ENCODE results near the gene RCL1. TPM values are rescaled to one million over a fixed set of nuclear protein-coding genes. Genes with fewer than 3 reads are reported as not detected.

Gene RCL1
- total RNA-seq, 1 experiment from 2014 or later = 34.4 TPM

- H3K14ac ChIP-seq (ENCODE audit: insufficient read depth, low read length) = no peak overlapping the region; the same call in 1 of the 2 replicates
- Mint-ChIP-seq H3K27me3 (ENCODE audit: low read depth) (no peaks in the 10 kb centered on the region; the same call in 1 of the 2 replicates), H3K4me1 (peaks cover 24 to 40% of the 10 kb centered on the region in 2 experiments), H3K9me3 (no peaks in the 10 kb centered on the region), H3K36me3 (ENCODE audit: insufficient read depth in 1 of 3, low read depth in 3 of 3) (peaks cover 0 to 10% (median 5%) of the 10 kb centered on the region in 3 experiments; a peak in 5 of 7 replicates), H3K4me3 (no peak overlapping the region), H3K27ac (no peak overlapping the region; a peak in 1 of 7 replicates)
- WGBS (ENCODE audit: extremely low coverage, insufficient read length, low lambda C conversion rate) = no CpG with 5 or more reads among the region's 4 CpGs
- no peak overlapping the region for H3K23ac ChIP-seq (ENCODE audit: insufficient read length, low read depth, low read length)
- no peaks in the 10 kb centered on the region for H3K23me2 ChIP-seq (ENCODE audit: insufficient read length, low read depth, low read length, poor library complexity, severe bottlenecking)
- TF ChIP-seq, protein P1, sequence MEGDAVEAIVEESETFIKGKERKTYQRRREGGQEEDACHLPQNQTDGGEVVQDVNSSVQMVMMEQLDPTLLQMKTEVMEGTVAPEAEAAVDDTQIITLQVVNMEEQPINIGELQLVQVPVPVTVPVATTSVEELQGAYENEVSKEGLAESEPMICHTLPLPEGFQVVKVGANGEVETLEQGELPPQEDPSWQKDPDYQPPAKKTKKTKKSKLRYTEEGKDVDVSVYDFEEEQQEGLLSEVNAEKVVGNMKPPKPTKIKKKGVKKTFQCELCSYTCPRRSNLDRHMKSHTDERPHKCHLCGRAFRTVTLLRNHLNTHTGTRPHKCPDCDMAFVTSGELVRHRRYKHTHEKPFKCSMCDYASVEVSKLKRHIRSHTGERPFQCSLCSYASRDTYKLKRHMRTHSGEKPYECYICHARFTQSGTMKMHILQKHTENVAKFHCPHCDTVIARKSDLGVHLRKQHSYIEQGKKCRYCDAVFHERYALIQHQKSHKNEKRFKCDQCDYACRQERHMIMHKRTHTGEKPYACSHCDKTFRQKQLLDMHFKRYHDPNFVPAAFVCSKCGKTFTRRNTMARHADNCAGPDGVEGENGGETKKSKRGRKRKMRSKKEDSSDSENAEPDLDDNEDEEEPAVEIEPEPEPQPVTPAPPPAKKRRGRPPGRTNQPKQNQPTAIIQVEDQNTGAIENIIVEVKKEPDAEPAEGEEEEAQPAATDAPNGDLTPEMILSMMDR (conservative IDR thresholded peaks at IDR 0.05) = no peak
- no peak overlapping the region for H2BK15ac ChIP-seq (ENCODE audit: low read depth, low read length)
- H4K8ac ChIP-seq (replicated peaks; ENCODE audit: insufficient read length, low read depth, low read length) = no peak overlapping the region
- H4K5ac ChIP-seq (ENCODE audit: insufficient read length, low read depth, low read length) = no peak overlapping the region
- no peak overlapping the region for H4K91ac ChIP-seq (ENCODE audit: insufficient read length, low read depth, low read length)
- no peak overlapping the region for H3K4ac ChIP-seq (ENCODE audit: low read depth, low read length)
- H3K79me1 ChIP-seq (ENCODE audit: insufficient read depth, low read depth, low read length, poor library complexity, severe bottlenecking) = no peaks in the 10 kb centered on the region
- H3K27ac ChIP-seq (ENCODE audit: insufficient read length, low read depth, low read length) = no peak overlapping the region
- H2BK20ac ChIP-seq (ENCODE audit: low read depth, low read length, poor library complexity, severe bottlenecking) = no peak overlapping the region
- no peak overlapping the region for H2AK5ac ChIP-seq (ENCODE audit: insufficient read length, low read length)
- no peak overlapping the region for H2AFZ ChIP-seq (ENCODE audit: low read length)
- H2BK5ac ChIP-seq (ENCODE audit: insufficient read length, low read length) = no peak overlapping the region
- no peak overlapping the region for H3K18ac ChIP-seq (ENCODE audit: insufficient read length, low read depth, low read length)
- H2BK120ac ChIP-seq (ENCODE audit: low read depth, low read length, poor library complexity, severe bottlenecking) = no peak overlapping the region
- no peak overlapping the region for H2BK12ac ChIP-seq (ENCODE audit: insufficient read length, low read depth, low read length)
- no peak overlapping the region for H3T11ph ChIP-seq (ENCODE audit: low read length)
- H3K4me1 ChIP-seq (ENCODE audit: insufficient read depth, low read length) = no peaks in the 10 kb centered on the region
- no peak overlapping the region for H3K56ac ChIP-seq (ENCODE audit: insufficient read length, low read depth, low read length)
- H4K20me1 ChIP-seq (ENCODE audit: control insufficient read depth, insufficient read depth, insufficient read length) = no peaks in the 10 kb centered on the region
- DNase-seq = no peak
- H3K9ac ChIP-seq (ENCODE audit: extremely low read depth, insufficient read length, low read length) = no peak overlapping the region
- no peak overlapping the region for H3K4me2 ChIP-seq (ENCODE audit: insufficient read depth, insufficient read length, low read length)
- no peaks in the 10 kb centered on the region for H3K79me2 ChIP-seq (ENCODE audit: insufficient read depth, low read length)
- no peaks in the 10 kb centered on the region for H3K27me3 ChIP-seq (ENCODE audit: insufficient read depth, low read length)
- no peaks in the 10 kb centered on the region for H3K9me3 ChIP-seq (ENCODE audit: control insufficient read depth, low read depth, low read length)
Observed at GRCh38 chr9:4887556-4887955, 94.8 kb downstream of the RCL1 start.
